ENCODE data around the gene PDE4D.
A peak's percentile ranks its signal among the peaks of the same experiment; 100 is the strongest.

DNA sequence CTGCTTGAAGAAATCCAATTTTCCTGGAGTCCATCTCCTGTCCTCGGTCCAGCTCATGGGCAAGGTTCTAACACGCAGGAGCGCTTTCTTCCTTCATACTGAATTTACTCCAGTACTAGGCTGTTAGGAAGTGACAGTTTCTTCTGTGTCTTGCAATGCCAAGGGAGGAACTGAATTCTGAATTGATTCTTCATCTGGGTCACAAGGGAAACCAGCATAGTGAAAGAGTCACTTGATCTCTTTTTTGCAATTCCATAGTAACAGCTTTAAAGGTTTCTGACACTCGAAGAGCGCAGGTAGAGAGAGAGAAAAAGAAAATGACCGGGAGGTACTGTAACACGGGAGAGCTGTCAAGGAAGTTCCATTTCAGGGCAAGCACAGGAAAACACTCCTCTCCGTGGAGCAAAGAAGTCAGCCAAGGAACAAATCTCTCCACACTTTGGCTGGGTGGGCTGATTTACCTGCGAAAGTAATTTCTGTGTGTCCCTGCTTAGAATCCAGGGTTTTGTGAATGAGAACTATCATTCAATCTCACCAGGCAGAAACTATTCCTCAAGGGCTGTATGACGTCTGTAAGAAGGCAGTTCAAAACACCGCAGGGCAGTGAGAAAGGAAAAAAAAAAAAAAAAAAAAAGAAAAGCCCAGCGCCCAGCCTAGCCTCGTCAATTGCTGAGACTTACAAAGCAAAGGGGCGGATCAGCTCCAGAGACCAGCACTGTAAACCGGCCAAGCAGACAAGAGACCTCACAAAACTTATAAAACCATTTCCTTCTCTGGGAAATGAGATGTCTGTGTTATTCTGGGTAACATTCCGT, 617.8 kb downstream of the PDE4D start:
- TF ChIP-seq CTCF (IDR thresholded peaks at IDR 0.05): no peak
- TF ChIP-seq POLR2A (IDR thresholded peaks at IDR 0.05): peak in 1 of 2 donors; percentile 44
